Gastroesophageal sphincter (tissue), 4 donors: ENCODE measurements around the gene PDE8B. TPM values are rescaled to one million over a fixed set of nuclear protein-coding genes. Genes with fewer than 3 reads are reported as not detected.

ENCODE experiments used
- ATAC-seq: fragments of 150-250 bp; one replicate; pipeline ENCODE4 v1.9.1; 2016; ENCODE audit warnings: mild to moderate bottlenecking, moderate library complexity
- H3K27ac ChIP-seq, 4 donors: fragments of 200-600 bp; sonication (generic) in 3 of 4; 1 replicate in 3 of 4; 2 replicates in 1 of 4; pipeline ENCODE4 v1.5.1; 2016 to 2019
- H3K27me3 ChIP-seq: fragments of 200-600 bp; sonication (generic); one replicate; pipeline ENCODE4 v1.5.1; 2019
- H3K36me3 ChIP-seq, 2 donors: fragments of 200-600 bp; sonication (generic); one replicate each; pipeline ENCODE4 v1.5.1; 2019; ENCODE audit warnings: control low read depth in 1 of 2
- H3K4me1 ChIP-seq, 3 donors: fragments of 200-600 bp; sonication (generic); 1 replicate in 2 of 3; 2 replicates in 1 of 3; pipeline ENCODE4 v1.5.1; 2016 to 2019; ENCODE audit warnings: control low read depth in 2 of 3
- H3K4me3 ChIP-seq, 2 donors: fragments of 200-600 bp; sonication (generic); one replicate each; pipeline ENCODE4 v1.5.1; 2019; ENCODE audit warnings: mild to moderate bottlenecking in 1 of 2, moderate library complexity in 1 of 2
- H3K9me3 ChIP-seq, 3 donors: fragments of 200-600 bp; sonication (generic); one replicate each; pipeline ENCODE4 v1.5.1; 2017 to 2019; ENCODE audit warnings: control low read depth in 2 of 3
- CTCF ChIP-seq, 4 experiments: fragments of 200-600 bp in 2 of 4; fragments of 450-650 bp in 2 of 4; sonication (generic) in 1 of 4; IDR thresholded peaks; one replicate each; pipeline ENCODE4 v1.5.1; 2017 to 2019; ENCODE audit warnings: antibody characterized with exemption in 4 of 4, mild to moderate bottlenecking in 2 of 4, moderate library complexity in 2 of 4
- EP300 ChIP-seq: sonication (generic); formaldehyde crosslinking; IDR thresholded peaks from one replicate; pipeline ENCODE4 v1.6.1; 2017; ENCODE audit warnings: antibody characterized with exemption, mild to moderate bottlenecking
- POLR2A ChIP-seq, 2 donors: fragments of 450-650 bp; IDR thresholded peaks; one replicate each; pipeline ENCODE4 v1.6.1; 2017; ENCODE audit warnings: antibody characterized with exemption in 2 of 2, mild to moderate bottlenecking in 2 of 2, moderate library complexity in 1 of 2
- POLR2AphosphoS5 ChIP-seq: sonication (generic); formaldehyde crosslinking; IDR thresholded peaks from one replicate; pipeline ENCODE4 v1.6.1; 2017; ENCODE audit warnings: antibody characterized with exemption
- WGBS, 2 donors: methylation state at CpG; one replicate each; pipeline ENCODE4 v1.1.5; 2018; ENCODE audit warnings: low coverage in 1 of 2; 5-methylcytosine and 5-hydroxymethylcytosine counted together
- total RNA-seq, 4 donors: library from RNA; depleted of rRNA; stranded (reverse); fragments of >200 nt; gene quantifications; one replicate each; pipeline ENCODE4 v1.1.0, GENCODE V29; 2016

PDE8B gene
- total RNA-seq, 4 donors from 2014 or later = 0.96 to 11.0 (median 2.3) TPM

GRCh38 chr5:77249475-77249874 is 39.0 kb downstream of the PDE8B start:
- TF ChIP-seq EP300 (no peak), CTCF (IDR thresholded peaks at IDR 0.05) (no peak), POLR2A (IDR thresholded peaks at IDR 0.05) (no peak), POLR2AphosphoS5 (no peak)
- ATAC-seq = no peak
- H3K27ac ChIP-seq = no peak overlapping the region
- H3K27me3 ChIP-seq = no peaks in the 10 kb centered on the region
- H3K9me3 ChIP-seq = no peaks in the 10 kb centered on the region
- H3K4me1 ChIP-seq = no peaks in the 10 kb centered on the region
- no peaks in the 10 kb centered on the region for H3K36me3 ChIP-seq
- no peak overlapping the region for H3K4me3 ChIP-seq
- 69% methylated on average over 2 of the region's 2 CpGs for WGBS, 2 donors

- Histone ChIP-seq H3K4me1 (no peaks in the 10 kb centered on the region), H3K4me3 (no peak overlapping the region), H3K36me3 (no peaks in the 10 kb centered on the region), H3K27me3 (no peaks in the 10 kb centered on the region), H3K27ac (no peak overlapping the region), H3K9me3 (no peaks in the 10 kb centered on the region)
- 90 to 94% methylated on average over 4 of the region's 4 CpGs for WGBS, 2 donors
- no peak for ATAC-seq
- TF ChIP-seq CTCF (IDR thresholded peaks at IDR 0.05) (no peak), EP300 (no peak), POLR2AphosphoS5 (no peak), POLR2A (IDR thresholded peaks at IDR 0.05) (no peak)
Observed at GRCh38 chr5:77250021-77250420, 39.5 kb downstream of the PDE8B start.

- Histone ChIP-seq H3K27ac (no peak overlapping the region), H3K36me3 (no peaks in the 10 kb centered on the region), H3K9me3 (peaks cover 0 to 5% (median 0%) of the 10 kb centered on the region in 3 donors), H3K27me3 (no peaks in the 10 kb centered on the region), H3K4me3 (no peak overlapping the region), H3K4me1 (no peaks in the 10 kb centered on the region)
- ATAC-seq = no peak
- 63 to 77% methylated on average over 2 to 3 of the region's 3 CpGs for WGBS, 2 donors
- no peak for TF ChIP-seq POLR2A (IDR thresholded peaks at IDR 0.05)
- no peak for TF ChIP-seq CTCF (IDR thresholded peaks at IDR 0.05)
- TF ChIP-seq POLR2AphosphoS5 = no peak
- TF ChIP-seq EP300 = no peak
Observed at GRCh38 chr5:77251921-77252320, 41.4 kb downstream of the PDE8B start.

- TF ChIP-seq POLR2A (IDR thresholded peaks at IDR 0.05) (no peak), CTCF (IDR thresholded peaks at IDR 0.05) (no peak)
- H3K36me3 ChIP-seq = no peaks in the 10 kb centered on the region
- H3K27ac ChIP-seq = no peak overlapping the region
- ATAC-seq = no peak
- no peaks in the 10 kb centered on the region for H3K27me3 ChIP-seq
- H3K4me3 ChIP-seq = no peak overlapping the region
- peaks cover 0 to 7% (median 0%) of the 10 kb centered on the region in 3 donors for H3K9me3 ChIP-seq
- WGBS, 2 donors = 80% methylated on average over 1 of the region's 6 CpGs; no CpG with 5 or more reads in 1 of the 2 donors
- H3K4me1 ChIP-seq = no peaks in the 10 kb centered on the region
Observed at GRCh38 chr5:77255617-77256016, 45.1 kb downstream of the PDE8B start.

GRCh38 chr5:77256406-77256805 is 45.9 kb downstream of the PDE8B start:
- 96 to 100% methylated on average over 1 of the region's 1 CpG for WGBS, 2 donors
- TF ChIP-seq POLR2AphosphoS5 (no peak), CTCF (IDR thresholded peaks at IDR 0.05) (no peak), EP300 (no peak), POLR2A (IDR thresholded peaks at IDR 0.05) (no peak)
- H3K4me1 ChIP-seq = no peaks in the 10 kb centered on the region
- H3K9me3 ChIP-seq = peaks cover 0 to 7% (median 0%) of the 10 kb centered on the region in 3 donors
- no peak for ATAC-seq
- H3K27ac ChIP-seq = no peak overlapping the region
- H3K36me3 ChIP-seq = no peaks in the 10 kb centered on the region
- no peak overlapping the region for H3K4me3 ChIP-seq
- H3K27me3 ChIP-seq = no peaks in the 10 kb centered on the region
